Measurements from ENCODE around the gene FAM131B. TPM values are rescaled to one million over a fixed set of nuclear protein-coding genes. Genes with fewer than 3 reads are reported as not detected.
A peak's percentile ranks its signal among the peaks of the same experiment; 100 is the strongest.

The FAM131B gene
- total RNA-seq (ENCODE audit: low replicate concordance) = 3.2 and 4.0 TPM in 2 replicates

- H3K4me3 ChIP-seq (ENCODE audit: low read depth, low read length) = peak within 1 kb of the TSS; percentile 67
- DNase-seq (ENCODE audit: low read depth) = no peak
- TF ChIP-seq CTCF (IDR thresholded peaks at IDR 0.05; ENCODE audit: insufficient read depth, low read length) = no peak
Measured at GRCh38 chr7:143362131-143363015, at the start of gene FAM131B. TSS of gene FAM131B (minus strand) at chr7:143362713. CDS start at chr7:143362603, 110 bp downstream.

GRCh38 chr7:143411976-143412708, 49.6 kb upstream of the FAM131B start:
- no peak for DNase-seq (ENCODE audit: low read depth)
- no peak for TF ChIP-seq CTCF (IDR thresholded peaks at IDR 0.05; ENCODE audit: insufficient read depth, low read length)
- no peak overlapping the region for H3K4me3 ChIP-seq (ENCODE audit: low read depth, low read length)

DNA sequence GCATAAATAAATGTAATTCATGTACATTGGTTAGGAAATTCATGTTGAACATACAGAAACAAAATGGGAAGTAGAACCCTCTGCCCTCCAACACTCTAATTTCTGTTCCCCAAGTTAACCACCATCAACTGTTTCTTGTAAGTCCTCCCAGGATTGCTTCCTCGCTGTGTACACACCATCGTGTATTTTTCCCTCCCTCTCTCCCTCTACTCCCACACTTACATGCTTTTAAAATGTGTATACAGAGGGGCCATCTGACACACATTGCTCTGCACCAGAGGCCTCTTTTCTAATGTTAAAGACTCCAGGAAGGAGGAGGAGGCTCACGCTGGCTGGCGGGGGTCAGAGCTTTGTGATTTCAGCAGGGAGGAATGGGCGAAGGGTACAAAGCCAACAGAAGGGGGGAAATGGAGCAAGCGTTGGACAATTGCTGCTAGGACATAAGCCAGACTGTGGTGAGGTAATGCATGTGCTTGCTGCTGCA, 48.0 kb upstream of the FAM131B start:
- no peak overlapping the region for H3K4me3 ChIP-seq (ENCODE audit: low read depth, low read length)
- DNase-seq (ENCODE audit: low read depth) = peak; percentile 87
- no peak for TF ChIP-seq CTCF (IDR thresholded peaks at IDR 0.05; ENCODE audit: insufficient read depth, low read length)

GRCh38 chr7:143408686-143409561, 46.4 kb upstream of the FAM131B start, which contains the start of gene EPHA1:
TSS of gene EPHA1 (minus strand) at chr7:143408856. CDS start at chr7:143408805, 51 bp downstream.
- no peak within 1 kb of the TSS for H3K4me3 ChIP-seq (ENCODE audit: low read depth, low read length)
- peak; percentile 36 for TF ChIP-seq CTCF (IDR thresholded peaks at IDR 0.05; ENCODE audit: insufficient read depth, low read length)
- DNase-seq (ENCODE audit: low read depth) = no peak

GRCh38 chr7:143408252-143408685, 45.8 kb upstream of the FAM131B start:
- TF ChIP-seq CTCF (IDR thresholded peaks at IDR 0.05; ENCODE audit: insufficient read depth, low read length) = no peak
- DNase-seq (ENCODE audit: low read depth) = no peak
- no peak overlapping the region for H3K4me3 ChIP-seq (ENCODE audit: low read depth, low read length)
